GM19467 (cell line): ENCODE results near the gene FOXD4L1.
"Not testable (repeated sequence)": the region's sequence is repeated elsewhere in the genome, so short reads cannot be mapped to it uniquely, and the experiment has no call there.

ENCODE experiments used
- ATAC-seq: cut with Tn5 transposase; IDR thresholded peaks from one replicate; pipeline ENCODE4 v1.9.1; 2021; ENCODE audit warnings: mild to moderate bottlenecking, moderate library complexity; ENCODE audit not compliant: unreplicated experiment

The FOXD4L1 gene

DNA sequence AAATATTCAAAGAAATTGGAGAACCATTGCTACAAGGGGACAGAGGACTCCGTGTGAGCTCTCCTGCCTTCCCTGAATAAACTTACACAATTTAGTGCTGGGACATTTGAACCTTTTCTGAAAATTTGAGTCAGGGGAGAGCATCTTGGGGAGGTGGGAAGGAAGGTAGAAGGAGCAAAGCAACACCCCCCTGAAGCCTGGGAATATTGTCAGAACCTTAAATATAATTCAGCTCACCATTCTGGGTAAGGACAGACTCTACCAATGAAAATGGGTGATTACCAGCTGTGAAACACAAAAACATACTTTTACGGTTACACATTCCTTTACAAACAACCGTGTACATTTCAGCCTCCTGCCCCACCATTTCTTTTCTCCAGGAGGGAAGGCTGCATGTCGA is at the start of gene FOXD4L1:
TSS of gene FOXD4L1 (plus strand) at position 301 of the 400 bp plus-strand sequence. CDS start 592 bp downstream, outside the sequence.
- ATAC-seq, result not testable (repeated sequence)

DNA sequence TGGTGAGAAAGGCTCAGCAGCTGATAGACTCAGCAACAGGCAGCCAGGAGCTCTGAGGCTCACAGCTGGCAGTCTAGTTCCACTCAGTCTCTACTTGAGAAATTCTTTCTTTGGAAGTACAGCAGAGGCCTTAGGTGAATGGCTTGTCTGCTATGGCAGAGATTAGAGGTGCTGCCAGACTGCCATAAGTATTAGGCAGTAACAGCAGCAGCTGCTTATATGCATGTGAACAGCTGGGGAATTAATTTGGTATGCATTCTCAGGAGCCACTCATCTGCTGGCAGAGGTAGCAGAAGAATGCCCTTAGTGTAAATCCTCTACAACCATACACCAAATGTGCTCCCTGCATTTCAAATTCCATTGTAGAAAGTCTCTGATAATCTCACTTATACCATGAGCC is 32.7 kb upstream of the FOXD4L1 start:
- not testable (repeated sequence) for ATAC-seq

DNA sequence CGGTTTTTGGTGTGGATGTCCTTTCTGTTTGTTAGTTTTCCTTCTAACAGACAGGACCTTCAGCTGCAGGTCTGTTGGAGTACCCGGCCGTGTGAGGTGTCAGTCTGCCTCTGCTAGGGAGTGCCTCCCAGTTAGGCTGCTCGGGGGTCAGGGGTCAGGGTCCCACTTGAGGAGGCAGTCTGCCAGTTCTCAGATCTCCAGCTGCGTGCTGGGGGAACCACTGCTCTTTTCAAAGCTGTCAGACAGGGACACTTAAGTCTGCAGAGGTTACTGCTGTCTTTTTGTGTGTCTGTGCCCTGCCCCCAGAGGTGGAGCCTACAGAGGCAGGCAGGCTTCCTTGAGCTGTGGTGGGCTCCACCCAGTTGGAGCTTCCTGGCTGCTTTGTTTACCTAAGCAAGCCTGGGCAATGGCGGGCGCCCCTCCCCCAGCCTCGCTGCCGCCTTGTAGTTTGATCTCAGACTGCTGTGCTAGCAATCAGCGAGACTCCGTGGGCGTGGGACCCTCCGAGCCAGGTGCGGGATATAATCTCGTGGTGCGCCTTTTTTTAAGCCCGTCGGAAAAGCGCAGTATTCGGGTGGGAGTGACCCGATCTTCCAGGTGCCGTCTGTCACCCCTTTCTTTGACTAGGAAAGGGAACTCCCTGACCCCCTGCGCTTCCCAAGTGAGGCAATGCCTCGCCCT is 21.6 kb upstream of the FOXD4L1 start:
- ATAC-seq, result not testable (repeated sequence)

DNA sequence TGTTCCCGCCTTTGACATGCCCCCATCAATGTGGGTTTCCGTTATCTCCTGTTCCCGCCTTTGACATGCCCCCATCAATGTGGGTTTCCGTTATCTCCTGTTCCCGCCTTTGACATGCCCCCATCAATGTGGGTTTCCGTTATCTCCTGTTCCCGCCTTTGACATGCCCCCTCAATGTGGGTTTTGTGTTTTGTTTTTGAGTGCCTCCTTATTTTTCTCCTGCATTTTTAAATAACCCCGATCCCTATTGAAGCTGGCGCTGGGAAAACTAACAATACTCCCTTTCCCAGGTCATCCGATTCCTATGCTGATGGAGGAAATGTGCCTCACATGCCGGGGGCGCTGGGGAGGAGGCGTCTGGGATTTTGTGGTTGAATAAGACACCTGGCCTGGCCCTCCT is 1.9 kb upstream of the FOXD4L1 start:
- ATAC-seq, result not testable (repeated sequence)

DNA sequence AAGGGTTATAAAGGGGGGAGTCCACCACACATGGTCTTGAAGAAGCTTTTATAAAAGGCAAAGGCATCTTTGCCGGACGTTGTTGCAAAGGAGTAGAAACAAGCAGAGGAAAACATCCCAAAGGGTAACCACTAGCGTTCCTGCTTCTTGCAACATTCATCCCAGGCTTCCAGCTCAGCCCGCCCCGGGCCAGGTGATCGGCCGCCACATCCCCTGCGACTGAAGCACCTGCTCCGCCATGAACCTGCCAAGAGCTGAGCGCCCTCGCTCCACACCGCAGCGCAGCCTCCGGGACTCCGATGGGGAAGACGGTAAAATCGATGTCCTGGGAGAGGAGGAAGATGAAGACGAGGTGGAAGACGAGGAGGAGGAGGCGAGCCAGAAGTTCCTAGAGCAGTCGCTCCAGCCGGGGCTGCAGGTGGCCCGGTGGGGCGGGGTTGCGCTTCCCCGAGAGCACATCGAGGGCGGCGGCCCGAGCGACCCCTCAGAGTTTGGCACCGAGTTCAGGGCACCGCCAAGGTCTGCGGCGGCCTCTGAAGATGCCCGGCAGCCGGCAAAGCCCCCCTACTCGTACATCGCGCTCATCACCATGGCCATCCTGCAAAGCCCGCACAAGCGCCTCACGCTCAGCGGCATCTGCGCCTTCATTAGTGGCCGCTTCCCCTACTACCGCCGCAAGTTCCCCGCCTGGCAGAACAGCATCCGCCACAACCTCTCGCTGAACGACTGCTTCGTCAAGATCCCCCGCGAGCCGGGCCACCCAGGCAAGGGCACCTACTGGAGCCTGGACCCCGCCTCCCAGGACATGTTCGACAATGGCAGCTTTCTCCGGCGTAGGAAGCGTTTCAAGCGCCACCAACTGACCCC is 787 bp downstream of the FOXD4L1 start:
- ATAC-seq, result not testable (repeated sequence)

DNA sequence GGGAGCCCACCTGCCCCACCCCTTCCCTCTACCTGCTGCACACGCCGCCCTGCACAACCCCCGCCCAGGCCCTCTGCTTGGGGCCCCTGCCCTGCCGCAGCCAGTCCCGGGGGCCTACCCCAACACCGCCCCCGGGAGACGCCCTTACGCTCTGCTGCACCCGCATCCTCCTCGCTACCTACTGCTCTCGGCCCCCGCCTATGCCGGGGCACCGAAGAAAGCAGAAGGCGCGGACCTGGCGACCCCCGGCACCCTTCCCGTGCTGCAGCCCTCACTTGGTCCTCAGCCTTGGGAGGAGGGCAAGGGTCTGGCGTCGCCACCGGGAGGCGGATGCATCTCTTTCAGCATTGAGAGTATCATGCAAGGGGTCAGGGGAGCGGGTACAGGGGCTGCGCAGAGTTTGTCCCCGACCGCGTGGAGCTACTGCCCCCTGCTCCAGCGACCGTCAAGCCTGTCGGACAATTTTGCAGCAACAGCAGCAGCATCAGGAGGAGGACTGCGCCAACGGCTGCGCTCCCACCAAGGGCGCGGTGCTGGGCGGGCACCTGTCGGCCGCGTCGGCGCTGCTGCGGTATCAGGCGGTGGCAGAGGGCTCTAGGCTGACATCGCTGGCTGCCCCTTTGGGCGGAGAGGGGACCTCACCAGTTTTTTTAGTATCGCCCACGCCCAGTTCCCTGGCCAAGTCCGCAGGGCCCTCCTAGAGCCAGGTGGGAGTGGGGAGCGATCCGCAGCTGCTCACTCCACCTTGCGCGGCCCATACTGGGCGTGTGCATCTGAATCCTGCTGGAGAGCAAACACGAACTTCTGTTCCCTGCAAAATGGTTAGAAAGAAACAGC is 1.6 kb downstream of the FOXD4L1 start:
- ATAC-seq, result not testable (repeated sequence)

DNA sequence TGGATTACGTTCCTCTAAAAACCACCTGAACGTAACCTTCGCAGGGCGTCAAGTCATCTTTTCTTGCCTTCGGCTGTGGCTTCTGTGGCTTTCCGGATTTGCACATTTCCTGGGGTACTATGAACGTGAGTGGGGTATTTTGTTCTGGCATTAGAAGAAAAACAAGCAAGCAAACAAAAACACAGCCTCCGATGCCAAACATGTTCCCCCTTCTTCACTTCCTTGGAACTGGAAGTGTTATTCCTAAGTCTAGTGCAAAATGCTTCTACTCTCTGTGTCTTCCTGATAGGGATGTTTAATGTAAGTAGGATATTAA is 2.2 kb downstream of the FOXD4L1 start:
- not testable (repeated sequence) for ATAC-seq

DNA sequence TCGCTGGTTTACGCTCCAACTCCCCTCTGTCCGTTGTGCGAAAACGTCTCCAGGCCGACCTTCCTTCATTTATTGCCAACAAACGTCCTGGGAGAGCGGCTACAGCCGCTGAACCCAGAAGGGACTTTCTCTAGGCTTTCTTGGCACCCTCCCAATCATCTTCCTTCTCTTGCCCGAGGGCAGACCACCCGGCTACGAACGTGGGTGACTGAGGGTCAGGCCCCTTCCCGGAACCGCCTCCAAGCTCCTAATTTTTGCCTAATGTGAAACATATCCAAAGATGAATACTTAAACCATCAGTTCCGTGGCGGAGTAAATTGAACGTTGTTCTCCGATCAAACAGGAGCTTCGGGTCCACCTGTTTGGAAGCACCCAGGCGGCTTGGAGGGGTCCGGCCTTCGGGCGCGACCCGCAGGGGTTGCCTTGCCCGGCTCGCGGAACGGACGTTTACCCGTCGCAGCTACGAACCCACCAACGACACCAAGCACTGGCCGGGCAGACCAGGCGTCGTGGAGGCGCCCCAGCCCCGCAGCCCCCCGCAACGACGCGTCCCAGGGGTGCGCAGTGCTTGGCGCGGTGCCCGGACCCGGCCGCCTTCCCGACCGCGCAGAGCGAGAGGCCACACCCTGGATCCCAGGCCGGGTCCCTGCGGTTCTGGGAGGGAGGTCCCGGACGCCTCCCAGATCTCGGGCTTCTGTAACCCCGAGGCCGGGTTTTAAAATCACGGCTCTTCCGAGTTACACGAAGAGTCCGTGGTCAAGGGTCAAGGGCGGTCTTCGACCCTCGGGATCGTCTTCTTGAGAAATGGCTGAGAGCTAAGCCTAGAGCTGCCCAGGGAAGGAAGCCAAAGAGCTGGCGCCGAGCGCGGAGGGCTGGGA is 4.0 kb downstream of the FOXD4L1 start:
- ATAC-seq, result not testable (repeated sequence)

DNA sequence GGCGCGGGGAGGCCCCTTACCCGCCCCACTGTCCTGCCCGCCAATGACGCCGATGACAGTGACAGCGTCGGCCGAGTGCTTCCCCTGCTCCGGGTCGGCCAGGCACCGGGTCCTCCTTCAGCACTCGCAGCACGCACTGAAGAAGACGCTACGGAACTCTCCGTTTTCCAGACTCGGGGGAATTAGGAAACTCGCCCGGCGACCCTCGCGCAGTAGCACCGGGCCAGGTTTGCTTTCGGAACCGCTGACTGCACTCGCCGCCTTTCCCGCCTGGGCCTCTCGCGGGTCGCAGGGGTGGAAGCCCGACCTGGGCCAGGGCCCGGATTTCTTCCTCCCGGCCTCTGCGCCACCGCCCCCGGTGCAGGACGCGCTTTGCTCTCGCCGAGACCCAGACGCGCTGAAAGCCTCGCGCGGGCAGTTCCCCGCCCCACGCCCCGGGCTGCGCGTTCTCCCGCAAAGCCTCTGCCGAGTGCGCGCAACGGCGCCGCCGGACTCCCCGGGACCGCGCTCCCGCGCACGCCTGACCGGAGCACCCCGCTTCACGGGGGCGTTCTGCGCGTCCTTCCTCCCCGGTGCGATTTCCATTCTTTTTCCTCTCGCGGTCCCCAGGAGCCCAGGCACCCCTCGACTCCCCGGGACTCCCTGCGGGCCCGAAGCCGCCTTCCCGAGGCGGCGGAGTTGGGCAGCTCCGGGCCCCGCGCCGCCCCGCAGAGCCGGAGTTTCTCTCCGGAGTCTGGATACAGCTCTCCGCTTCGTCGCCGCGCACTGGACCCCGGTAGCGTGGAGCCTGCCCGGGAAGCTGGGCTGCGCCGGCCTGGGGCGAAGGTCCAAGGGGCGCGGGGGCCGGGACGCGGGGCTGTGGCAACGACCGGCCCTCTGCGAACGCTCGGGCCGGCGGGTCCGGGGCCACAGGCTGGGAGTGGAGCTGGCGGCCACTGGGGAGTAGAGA is 4.9 kb downstream of the FOXD4L1 start:
- peak; percentile 73 for ATAC-seq

DNA sequence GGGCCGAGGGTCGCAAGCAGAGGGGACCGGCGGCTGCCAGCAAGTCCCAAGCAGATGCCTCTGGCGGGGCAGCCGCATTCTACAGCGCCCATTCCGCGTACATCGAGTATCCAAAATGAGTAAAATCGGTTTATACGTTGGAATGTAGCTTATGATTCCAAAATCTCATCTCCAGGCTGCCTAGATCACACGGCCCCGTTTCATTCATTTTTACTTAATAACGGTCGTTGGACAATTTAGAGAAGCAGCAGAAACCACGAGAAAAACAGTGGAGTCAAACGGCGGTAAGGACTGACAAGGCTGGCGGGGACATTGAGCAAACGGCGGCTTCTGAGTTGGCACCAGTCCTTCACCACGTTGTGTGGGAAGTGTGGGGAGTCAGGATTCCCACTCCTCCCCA is 5.6 kb downstream of the FOXD4L1 start:
- not testable (repeated sequence) for ATAC-seq

DNA sequence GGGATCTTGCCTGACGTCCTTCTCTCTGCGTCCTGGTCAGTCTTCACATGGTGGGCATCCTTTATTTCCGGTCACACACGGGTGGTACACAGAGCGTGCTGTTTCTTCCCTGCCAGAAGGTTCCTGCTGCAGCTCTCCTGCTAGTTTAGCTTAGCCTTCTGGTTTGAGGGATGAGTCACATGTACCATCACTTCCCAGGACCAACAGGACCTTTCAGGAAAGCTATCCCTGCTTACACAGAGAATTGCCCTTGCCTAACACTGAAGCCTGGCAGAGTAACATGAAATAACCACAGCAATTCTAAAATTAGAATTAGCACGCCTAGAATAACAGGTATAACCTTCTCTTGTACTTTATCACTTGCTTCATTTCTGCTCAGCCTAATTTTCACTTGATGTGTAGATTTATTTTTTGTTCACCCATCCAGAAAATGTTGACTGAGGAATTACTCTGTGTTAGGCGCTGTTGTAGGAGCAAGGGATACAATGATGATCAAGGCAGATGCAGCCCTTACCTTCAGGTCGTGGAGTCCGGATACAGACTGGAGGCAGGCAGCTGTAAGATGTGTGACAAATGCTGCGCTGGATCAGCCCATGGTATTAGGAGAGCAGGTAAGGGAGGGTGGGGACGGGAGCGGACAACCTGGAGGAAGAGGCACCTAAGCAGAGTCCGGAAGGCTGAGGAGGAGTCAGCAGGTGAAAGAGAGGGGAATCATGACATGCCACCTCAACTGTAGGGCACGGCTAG is 9.1 kb downstream of the FOXD4L1 start:
- not testable (repeated sequence) for ATAC-seq

DNA sequence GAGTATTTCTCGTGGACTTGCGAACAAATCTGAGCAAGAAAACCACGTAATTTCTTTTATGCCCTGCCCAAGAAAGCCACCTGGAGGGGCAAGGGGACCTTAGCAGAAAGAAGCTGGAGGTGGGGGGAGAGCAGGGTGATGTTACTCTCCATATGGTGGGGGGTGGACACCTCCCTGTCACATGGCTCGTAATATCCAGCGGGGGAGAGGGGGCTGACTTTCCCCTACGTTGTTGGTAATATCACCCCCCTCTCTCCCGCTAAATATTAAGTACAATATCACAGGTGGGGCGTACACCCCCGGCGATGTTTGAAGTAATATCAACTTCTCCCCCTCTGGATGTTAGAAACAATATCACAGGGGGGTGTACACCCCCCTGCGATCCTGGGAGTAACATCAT is 9.7 kb downstream of the FOXD4L1 start:
- not testable (repeated sequence) for ATAC-seq

DNA sequence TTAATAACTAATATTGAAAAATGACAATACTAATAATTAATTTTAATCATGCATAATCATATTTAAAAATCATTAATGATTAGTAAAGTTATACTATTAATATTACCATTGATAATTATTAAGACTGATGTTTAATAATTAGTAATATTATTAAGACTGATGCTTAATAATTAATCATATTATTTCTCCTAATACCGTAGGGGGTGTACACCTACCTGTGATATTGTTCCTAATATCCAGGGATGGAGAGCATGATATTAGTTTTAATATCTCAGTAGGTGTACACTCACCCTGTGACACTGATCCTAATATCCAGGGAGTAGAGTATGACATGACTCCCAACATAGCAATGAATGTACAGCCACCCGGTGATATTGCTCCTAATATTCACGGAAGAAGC is 12.4 kb downstream of the FOXD4L1 start:
- not testable (repeated sequence) for ATAC-seq

DNA sequence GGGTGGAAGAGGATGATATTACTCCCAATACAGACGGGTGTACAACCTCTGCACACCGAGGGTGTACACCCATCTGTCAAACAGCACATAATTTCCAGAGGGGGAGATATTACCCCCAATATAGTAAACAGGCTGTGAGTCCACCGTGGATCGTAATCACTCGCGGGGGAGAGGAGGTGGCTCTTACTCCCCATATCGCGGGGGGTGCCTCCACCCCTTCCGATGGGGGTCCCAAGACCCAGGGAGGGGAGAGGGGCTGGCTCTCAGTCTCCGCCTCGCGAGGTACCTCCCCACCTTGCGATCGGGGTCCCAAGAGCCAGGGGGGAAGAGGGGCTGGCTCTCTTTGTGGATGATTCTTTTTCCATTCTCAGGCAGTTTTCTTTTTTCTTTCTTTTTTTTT is 13.4 kb downstream of the FOXD4L1 start:
- ATAC-seq, result not testable (repeated sequence)

DNA sequence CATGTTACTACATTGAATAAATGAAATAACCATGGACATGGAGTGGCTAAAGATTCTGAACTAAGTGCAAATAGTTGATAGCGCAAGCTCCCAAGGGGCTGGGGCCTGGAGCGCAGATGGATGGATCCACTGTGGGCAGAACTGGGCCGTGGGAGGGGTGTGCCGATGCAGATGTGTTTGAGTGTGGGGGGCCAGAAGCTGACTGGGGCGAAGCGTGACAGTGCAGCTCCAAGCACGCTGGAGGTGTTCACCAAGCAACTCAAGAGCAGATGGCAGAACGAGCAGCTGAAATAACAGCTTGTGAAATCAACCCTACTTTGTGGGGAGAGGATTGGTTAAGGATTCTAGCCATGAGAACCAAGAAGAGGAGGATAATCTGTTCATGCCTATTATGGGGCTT is 17.0 kb downstream of the FOXD4L1 start:
- not testable (repeated sequence) for ATAC-seq

DNA sequence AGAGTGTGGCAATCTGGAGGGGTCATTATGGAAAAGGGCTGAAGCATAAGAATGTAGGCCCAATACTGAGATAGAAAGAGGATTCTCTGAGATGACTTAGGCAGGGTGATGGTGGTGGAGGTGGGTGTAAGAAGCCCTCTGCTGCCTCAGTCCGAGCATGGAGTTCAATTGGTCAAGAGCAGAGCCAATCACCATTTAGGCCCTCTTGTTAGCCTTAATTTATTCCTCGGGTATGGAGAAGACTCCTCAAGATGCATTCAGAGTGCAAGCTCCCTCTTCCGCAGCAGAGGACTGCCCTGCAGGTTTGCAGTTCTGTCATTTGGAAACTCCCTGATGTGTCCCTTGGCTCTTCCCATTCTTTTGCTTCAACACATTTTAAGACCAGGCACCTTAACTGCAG is 17.5 kb downstream of the FOXD4L1 start:
- ATAC-seq, result not testable (repeated sequence)

DNA sequence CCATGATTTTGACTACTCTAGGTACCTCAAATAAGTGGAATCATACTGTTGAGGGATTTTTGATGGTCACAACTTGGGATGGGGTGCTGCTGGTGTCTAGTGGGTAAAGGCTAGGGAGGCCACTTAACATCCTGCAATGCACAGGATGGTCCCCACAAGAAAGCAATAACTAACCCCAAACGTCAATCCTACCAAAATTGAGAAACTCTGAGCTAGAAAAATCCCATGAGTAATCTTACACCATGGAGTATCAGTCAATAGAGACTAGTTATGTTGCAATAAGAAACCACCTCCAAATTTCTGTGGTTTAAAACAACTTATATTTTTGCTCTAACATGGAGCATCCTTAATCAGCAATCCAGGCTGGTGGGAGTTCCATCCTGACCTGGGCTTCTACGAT is 18.6 kb downstream of the FOXD4L1 start:
- not testable (repeated sequence) for ATAC-seq

DNA sequence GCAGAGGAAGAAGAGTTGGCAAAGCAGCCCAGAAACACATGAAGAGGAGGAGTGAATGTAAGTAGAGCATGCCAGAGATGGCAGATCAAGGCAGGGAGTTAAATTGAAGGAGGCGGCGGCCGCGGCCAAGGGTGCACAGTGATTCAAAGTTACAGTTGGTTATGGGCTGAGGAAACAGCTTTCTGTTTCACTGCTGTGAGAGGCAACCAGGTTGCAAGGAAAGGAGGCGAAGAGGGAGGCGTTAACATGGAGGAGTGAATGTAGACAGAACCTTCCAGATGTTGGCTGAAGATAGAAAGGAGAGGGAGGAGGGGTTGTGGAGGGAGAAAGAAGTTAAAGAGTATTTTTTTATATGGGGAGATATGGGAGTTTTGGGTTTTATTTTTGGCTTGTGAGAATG is 22.4 kb downstream of the FOXD4L1 start:
- not testable (repeated sequence) for ATAC-seq
